DOHH2 (cell line): ENCODE results near the gene EMX1.

Experiments used
- CTCF ChIP-seq: fragments of 200-600 bp; sonication (generic); IDR thresholded peaks from one replicate; pipeline ENCODE4 v1.5.1; 2014; ENCODE audit warnings: antibody characterized with exemption, mild to moderate bottlenecking, low read depth, low read length; ENCODE audit not compliant: poor library complexity, severe bottlenecking
- EZH2phosphoT487 ChIP-seq: fragments of 200-600 bp; sonication (generic); IDR thresholded peaks from 2 replicates; pipeline ENCODE4 v1.6.1; 2017; ENCODE audit warnings: borderline replicate concordance, mild to moderate bottlenecking, antibody characterized with exemption, low read length, moderate library complexity, mixed read lengths

GRCh38 chr2:72968286-72968685, 51.0 kb downstream of the EMX1 start:
- TF ChIP-seq CTCF (no peak), EZH2phosphoT487 (no peak)
